HG03460 (cell line): ENCODE results near the gene CRACDL.

ENCODE experiments used
- ATAC-seq: cut with Tn5 transposase; IDR thresholded peaks from one replicate; pipeline ENCODE4 v1.9.1; 2021; ENCODE audit not compliant: unreplicated experiment

The CRACDL gene

DNA sequence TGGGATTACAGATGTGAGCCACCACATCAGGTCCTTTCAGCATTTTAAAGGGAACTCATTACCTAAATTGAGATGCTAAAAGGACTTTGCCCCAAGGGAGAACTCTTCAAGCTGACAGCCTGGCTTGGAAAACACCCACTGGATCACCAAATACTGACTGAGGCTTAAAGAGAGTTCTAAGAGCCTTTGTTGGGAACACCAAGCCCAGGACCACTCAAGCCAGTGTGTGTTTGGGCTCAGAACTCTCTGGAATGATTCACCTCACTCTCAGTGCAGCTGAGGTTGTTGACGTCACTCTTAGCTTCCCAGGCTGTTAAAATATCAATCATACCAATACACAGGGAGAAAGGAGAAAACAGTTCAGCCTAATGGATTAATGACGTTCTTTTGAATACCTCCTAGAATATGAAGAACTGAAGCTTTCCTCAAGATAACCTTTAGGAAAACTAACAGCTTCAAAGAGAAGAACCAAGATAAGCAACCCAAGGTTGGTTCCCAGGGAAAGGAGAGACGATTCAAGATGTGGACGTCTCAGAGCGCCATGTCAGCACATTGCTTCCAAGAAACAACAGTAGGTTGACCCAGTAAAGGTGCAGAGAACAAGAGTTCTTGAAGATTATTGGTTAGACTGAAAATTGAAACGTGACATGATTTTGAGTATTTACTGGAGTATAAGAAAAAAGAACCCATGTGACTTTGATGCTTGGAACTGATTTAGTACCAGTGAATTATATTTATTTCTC lies 157.1 kb downstream of the CRACDL start:
- ATAC-seq: no peak

DNA sequence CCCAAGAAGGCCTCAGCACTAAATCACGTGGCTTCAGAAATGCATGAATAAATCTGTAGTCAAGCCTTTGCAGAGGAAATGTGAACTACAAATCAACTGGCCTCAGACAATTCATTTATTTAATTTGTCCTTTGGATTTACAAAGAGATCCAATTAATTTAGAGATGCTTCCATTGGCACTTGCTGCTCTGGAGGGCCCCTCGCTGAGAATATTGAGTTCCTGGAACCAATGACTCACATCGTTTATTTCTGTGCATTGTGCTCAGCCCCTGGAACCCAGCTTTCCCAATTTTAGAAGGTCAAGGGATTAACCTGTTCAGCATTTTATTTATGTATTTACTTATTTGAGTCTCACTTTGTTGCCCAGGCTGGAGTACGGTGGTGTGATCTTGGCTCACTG lies 157.9 kb downstream of the CRACDL start:
- ATAC-seq: no peak

DNA sequence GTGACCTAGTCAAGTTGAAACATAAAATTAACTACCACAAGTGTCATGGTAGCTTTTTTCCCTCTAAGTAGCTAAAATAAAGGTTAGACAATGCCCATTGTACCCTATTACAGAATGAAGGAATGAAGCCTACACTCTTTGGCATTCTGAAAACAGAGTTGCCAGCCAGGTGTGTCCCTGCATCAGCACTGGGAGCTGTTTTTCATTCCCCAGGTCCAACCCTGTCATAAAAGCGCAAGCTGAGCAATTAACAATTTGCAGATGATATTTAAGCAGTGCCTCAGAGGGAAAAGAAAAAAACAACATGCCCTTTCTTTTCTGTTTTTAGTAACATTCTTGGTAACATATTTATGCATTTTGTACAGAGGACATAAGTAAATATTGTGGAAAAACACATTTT lies 158.3 kb downstream of the CRACDL start:
- no peak for ATAC-seq

DNA sequence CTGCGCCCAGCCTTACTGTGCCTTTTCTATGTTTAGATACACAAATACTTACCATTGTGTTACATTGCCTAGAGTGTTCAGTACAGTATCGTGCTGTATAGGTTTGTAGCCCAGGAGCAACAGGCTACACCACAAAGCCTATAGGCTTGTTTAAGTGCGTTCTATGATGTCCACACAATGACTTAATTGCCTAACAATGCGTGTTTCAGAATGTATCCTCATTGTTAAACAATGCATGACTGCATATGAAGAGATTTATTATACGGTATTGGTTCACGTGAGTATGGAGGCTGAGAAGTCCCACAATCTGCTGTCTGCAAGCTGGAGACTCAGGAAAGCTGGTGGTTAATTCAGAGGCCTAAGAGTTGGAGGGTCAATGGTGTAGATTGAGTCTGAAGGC lies 158.9 kb downstream of the CRACDL start:
- no peak for ATAC-seq

DNA sequence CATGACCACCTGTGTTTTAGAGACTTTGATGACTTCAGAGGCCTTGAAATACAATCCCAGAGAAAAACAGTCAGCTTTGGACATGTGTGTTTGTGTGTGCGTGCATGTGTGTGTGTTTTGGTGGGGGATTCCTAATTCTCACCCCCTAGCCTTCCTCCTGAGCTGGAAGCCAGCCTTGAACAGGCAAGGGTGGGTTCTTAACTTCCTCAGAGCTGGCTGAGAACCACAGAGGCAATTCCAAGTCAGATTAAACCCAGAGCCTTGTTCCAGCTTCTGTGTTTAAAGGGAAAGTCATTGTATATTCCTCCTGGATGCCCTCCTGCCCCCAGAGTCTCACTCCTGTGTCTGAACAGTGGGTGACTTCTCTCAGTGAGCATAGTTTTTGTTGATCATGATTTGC lies 159.9 kb downstream of the CRACDL start:
- no peak for ATAC-seq

DNA sequence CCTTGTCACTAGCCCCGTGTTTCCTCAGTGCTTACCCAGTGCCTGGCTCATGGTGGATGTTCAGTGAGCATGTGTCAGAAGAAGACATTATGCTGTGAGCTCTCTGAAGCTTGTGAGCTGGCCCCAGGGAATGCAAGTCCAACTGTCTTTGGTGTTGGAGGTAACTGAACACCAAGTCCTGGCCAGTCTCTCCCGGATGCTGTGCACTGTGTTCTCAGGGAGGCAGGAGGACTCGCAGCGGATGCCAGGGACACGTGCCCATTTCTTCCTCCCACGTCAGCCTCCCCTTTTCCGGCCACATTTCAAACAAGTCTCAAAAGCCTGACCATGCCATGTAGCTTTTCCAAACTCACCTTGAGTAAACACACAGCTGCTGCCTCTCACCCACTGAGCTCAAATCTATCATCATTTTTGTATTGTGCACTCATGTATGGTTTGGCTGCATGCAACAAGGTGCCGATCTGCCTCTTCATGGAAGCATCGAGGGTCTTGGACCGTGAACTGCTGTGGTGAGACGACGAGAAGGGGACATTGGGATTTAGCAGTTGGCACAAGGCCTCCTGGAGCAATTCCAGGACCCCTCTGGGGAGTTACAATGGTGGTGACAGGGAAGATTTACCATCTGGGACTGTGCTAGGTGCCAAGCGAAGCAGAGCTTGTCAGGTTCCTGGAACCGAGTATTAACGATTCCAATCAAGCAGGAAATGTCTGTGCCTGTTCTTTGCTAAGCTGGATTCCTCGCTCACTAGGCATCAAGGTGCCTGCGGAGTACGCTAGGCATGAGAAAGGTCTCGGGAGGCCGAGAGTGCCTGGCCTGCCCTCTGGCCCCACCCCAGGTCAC lies 160.7 kb downstream of the CRACDL start:
- ATAC-seq: no peak

DNA sequence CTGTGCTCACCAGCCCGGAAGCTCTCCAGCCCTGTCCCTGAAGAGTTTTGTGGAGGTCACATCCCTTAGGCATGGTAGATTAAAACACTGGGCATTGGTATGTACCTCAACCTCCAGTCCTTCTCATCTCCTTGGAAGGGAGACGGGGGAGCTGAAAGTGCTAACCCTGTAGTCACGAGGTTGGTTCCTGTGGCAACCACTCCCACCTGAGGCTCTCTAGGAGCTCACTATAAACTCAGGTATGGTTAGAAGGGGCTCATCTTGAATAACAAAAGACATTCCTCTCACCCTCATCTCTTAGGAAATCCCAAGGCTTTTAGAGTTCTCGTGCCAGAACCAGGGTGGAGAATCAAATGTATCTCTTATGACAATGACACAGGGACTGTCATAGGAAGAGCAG lies 162.1 kb downstream of the CRACDL start:
- ATAC-seq: no peak

DNA sequence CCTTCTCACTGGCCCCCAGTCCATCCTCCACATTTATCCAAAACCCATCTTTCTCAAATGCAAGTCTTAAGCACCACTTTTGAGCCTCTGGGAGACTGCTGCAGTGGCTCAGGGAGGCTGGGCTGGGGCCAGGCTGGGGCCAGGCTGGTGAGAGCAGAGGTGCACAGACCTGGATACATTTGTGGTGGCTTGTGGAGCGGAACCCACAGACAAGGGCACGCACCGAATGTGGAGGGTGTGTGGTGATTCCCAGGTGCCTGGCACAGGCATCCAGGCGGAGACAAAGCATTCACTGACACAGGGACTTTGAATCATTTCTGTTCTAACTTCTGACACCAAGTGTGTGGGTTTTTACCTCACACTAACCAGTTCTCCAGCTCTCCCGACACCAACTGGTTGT lies 162.9 kb downstream of the CRACDL start:
- no peak for ATAC-seq

DNA sequence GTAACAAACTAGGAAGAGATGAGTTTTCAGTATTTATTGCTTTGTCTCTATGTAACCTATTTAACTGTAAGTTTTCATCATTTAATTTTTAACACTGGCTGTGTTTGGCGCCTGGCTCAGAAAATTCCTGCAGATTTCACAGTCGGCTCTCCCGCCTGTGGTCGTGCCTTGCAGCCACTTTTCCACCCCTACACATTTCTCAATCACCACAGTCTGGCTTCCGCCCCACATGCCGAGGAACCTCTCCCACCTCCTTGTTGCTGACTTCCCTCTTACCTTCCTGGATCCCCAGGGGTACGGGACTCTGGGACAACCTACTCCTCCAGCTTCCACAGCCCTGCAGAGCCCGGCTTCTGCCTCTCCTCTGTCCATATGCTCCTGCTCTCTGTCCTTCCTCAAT lies 163.5 kb downstream of the CRACDL start:
- no peak for ATAC-seq

DNA sequence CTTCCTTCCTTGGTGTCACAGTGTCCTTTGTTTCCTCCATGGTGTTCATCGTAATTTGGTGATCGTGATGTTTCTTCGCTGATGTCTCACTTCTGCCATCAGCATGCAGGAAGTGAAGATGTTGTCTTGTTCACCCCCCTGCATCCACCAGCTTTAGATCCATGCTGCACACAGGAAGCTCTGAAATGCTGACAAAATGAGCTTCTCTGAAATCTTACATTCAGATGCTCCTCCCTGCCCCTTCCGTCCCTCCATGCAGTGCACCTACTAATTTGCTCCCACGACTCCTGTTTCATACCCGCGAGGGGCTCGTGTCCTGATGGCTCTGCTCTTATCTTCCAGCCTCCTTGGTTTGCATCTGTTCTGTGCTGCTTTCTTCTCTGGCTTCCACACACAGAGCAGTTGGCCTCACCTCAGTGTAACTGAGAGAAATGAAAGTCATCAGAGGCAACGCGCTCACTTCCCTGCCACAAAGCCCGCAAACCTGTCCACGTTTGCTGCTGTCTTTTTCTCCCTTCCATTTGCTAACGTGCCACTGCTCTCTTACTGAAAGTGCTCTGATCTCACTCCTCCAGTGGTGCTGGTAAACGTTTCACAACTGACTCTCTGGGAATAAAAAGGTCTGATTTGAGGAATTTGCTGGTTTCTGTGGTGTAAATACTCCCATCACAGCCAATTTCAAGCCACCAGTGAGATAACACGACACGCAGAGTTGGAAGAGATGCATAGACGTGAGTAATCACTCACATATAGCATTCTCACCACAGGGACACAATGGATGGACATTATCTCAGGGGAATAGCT lies 164.1 kb downstream of the CRACDL start:
- ATAC-seq: no peak

DNA sequence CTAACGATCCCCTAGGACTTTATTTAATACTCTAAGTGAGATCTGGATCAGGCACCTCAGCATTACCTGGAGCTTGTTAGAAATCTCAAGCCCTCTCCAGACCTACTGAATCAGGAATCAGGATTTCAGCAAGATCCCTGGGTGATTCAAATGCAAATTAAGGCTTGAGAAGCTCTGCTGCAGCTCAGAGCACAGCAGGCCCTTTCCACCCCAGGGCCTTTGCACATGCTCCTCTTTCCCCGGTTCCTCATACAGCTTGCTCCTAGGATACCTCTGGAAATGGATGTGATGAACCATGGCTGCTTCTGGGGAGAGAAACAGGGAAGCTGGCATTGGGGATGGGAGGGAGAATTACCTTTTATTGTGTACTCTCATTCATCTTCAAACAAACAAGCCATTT lies 164.8 kb downstream of the CRACDL start:
- no peak for ATAC-seq

DNA sequence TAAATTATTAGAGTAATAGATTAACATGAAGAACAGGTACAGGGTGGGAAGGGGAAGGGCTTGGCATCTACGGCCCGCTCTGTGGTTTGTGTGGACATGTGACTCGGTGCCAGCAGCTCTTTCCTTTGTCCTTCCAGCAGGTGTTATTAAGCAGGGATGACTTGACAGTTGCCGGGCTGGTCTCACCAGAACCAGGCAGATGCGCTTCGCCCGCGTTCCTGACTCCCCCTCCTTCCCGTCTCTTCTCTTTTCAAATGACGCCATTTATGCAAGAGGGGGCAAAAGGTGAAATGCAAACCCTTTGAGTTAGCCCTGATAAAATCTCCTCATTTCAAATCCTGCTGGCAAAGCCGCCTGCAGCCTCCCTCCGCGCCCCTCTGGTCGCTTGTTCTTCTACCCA lies 166.2 kb downstream of the CRACDL start:
- ATAC-seq: no peak

DNA sequence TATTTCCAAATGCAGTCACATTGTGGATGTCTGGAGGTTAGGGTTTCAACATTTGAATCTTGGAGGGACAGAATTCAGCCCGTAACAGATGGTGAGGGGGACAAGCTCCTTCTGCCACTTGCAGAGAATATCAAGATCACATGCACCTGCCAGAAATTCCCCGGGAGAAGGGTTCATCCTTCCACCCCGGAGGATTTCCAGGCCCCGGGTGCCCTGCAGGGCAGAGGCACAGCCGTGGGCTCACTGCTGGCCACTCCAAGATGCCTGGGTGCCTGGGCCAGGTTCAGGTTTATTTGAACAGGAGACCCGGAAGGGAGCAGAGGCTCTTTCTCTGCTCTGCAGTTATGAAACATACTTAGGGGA lies 166.9 kb downstream of the CRACDL start:
- ATAC-seq: no peak

DNA sequence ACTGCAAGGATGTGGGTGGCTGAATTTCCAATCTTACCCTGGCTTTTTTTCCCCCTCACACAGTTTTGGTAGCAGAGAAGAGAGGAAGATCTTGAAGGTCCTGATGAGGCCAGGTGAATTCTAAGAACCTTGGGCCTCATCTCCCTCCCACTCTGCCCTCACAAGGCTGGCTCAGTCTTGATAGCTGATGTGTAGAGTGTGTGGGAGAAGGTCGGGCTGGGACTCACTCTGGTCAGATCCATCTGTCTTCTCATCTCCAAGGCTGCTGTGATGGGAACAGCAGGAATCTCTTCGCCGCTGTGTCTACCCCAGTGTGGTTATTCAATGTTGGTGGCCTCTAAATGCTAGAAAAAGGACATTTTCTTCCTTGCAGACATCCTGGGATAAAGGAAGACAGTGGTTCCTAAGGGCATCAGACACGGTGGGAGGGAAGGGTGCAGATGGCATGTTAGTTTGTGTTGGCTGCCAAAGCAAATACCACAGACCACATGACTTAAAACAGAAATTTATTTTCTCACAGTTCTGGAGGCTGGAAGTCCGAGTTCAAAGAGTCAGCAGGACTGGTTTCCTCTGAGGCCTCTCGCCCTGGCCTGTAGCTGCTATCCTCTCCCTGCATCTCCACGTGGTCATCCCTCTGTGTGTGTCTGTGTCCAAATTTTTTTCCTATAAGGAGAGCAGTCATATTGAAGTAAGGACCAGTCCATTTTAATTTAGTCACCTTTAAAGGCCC lies 167.5 kb downstream of the CRACDL start:
- ATAC-seq: no peak

DNA sequence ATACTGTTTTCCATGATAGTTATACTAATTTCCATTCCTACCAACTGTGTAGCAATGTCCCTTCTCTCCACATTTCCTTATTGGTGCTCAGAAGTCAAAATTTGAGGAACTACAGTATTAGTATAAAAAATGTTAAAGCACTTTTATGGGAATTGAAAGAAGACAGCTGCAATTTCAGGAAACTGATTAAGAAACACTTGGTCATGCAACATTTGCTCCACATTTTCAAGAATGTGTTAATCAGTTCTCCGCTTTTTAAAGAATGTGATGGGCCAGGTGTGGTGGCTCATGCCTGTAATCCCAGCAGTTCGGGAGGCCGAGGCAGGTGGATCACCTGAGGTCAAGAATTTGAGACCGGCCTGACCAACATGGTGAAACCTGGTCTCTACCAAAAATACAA lies 171.5 kb downstream of the CRACDL start:
- no peak for ATAC-seq

DNA sequence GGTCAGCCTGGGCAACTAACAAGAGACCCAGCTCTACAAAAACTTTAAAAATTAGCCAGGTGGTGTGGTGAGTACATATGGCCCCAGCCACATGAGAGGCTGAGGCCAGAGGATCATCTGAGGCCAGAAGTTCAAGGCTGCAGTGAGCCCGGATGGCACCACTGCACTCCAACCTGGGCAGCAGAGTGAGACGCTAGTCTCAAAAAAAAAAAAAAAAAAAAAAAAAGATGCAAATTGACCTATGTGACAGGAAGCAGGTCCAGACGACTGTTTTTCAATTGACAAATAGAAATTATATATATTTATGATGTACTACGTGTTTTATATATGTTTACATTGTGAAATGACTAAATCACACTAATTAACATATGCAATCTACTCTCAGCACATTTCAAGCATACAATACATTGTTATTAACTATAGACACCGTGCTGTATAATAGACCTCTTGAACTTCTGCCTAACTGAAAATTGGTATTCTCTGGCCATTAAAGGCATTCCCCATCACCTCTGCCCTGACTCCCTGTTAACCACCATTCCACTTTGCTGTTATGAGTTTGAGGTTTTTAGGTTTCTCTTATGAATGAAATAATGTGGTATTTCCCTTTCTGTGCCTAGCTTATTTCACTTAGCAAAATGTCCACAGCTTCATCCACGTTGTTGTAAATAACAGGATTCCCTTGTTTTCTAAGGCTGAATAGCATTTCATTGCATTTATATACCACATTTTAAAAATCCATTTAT lies 172.6 kb downstream of the CRACDL start:
- no peak for ATAC-seq

DNA sequence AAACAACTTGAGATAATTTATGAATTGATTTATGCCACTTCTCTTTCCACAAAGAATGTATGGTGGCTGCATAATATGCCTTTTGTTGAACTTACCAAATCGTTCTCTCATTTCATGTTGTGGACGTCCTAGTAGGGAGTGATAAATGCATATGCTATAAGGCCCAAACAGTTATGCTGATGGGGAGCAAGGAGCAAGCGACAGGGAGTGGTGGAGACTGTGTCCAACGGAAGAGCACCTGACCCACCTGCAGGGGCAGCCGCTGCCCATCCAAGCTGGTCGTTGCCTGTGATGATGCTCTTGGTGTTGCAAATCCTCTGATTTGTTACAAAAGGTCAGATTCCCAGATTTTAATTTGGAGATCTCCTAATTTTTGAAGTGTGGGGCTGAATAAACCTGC lies 174.1 kb downstream of the CRACDL start:
- no peak for ATAC-seq

DNA sequence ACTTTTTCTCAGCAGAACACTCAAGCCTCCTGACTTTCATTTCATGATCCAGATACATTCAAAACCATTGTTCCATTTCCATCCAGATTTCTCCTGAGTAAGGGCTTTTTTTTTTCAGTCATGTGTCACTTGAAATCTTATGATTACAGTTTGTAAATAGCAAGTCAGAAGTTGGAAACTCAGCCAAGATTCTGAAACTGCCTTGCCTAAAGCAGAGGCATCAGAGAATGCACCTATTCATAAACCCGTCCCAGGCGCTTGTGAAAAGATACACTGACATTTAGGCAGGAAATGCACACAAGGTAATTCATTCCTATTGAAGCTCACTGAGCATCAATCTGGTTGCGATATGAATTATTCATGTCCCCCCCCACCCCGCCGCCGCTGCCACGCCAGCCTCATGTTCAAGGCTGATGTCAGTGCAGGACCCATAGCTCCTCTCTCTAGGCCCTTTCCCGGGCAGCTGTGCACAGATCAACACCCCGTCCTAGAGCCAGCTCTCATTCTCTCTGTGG lies 174.7 kb downstream of the CRACDL start:
- no peak for ATAC-seq

DNA sequence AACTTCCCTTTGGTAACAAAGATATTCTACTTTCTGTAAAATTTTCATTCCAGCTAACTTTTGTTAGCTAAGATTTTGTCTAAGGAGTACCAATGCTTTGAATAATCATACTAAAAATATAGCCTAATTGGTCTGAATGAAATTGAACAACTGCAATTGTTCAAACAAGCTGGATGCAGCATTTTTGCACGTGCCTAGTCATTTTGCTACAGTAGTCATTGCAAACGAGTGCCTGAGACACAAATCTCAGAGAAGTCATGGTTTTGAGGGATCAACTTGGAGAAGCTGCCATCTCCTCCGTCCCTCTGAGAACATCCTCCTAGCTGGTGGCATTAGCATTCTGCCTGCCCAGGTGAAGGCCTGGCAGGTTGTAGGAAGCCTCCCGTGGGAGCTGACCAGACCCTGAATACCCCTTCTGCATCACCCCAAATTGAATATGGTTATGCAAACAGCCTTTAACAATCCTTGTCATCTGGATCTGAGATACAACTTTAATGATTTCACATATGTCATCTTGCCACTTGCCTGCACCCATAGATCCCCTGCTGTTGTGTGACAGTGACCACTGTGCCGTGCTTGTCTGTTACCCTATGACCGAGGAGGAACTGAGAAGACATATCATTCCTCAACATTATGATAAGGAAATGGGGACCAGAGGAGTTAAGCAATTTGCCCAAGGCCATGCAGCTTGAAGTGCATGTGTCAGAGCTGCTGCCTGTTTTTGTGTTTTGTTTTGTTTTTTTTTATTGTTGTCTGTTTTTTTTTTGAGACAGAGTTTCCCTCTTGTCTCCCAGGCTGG lies 176.0 kb downstream of the CRACDL start:
- ATAC-seq: no peak
